Measurements from ENCODE around the gene SND1. TPM values are rescaled to one million over a fixed set of nuclear protein-coding genes. Genes with fewer than 3 reads are reported as not detected.

Gene SND1
- total RNA-seq, 1 experiment from 2014 or later: 104 TPM

- Histone ChIP-seq H3K9me3 (ENCODE audit: low read length) (no peaks in the 10 kb centered on the region), H2AFZ (ENCODE audit: low read length) (no peak overlapping the region), H4K20me1 (ENCODE audit: insufficient read depth, low read depth, low read length) (peaks cover 65% of the 10 kb centered on the region), H3K4me3 (ENCODE audit: low read length) (no peak overlapping the region), H3K79me2 (ENCODE audit: low read length) (peaks cover 100% of the 10 kb centered on the region), H3K9ac (ENCODE audit: low read length) (no peak overlapping the region), H3K4me2 (ENCODE audit: low read depth, low read length, poor library complexity, severe bottlenecking) (no peak overlapping the region), H3K27ac (ENCODE audit: low read length) (no peak overlapping the region), H3K36me3 (ENCODE audit: insufficient read depth, low read length) (peaks cover 51% of the 10 kb centered on the region), H3K27me3 (ENCODE audit: low read length) (no peaks in the 10 kb centered on the region), H3K4me1 (ENCODE audit: low read length) (peaks cover 49% of the 10 kb centered on the region), H3K9me2 (replicated peaks; ENCODE audit: insufficient read depth, low read length) (no peaks in the 10 kb centered on the region)
- DNase-seq: no peak
Measured at GRCh38 chr7:127657500-127657899, 5.5 kb downstream of the SND1 start.

- Histone ChIP-seq H3K27ac (ENCODE audit: low read length) (no peak overlapping the region), H3K27me3 (ENCODE audit: low read length) (no peaks in the 10 kb centered on the region), H3K9me2 (replicated peaks; ENCODE audit: insufficient read depth, low read length) (no peaks in the 10 kb centered on the region), H3K4me2 (ENCODE audit: low read depth, low read length, poor library complexity, severe bottlenecking) (no peak overlapping the region), H3K9ac (ENCODE audit: low read length) (no peak overlapping the region), H4K20me1 (ENCODE audit: insufficient read depth, low read depth, low read length) (peaks cover 70% of the 10 kb centered on the region), H3K36me3 (ENCODE audit: insufficient read depth, low read length) (peaks cover 51% of the 10 kb centered on the region), H3K9me3 (ENCODE audit: low read length) (no peaks in the 10 kb centered on the region), H3K79me2 (ENCODE audit: low read length) (peaks cover 100% of the 10 kb centered on the region), H2AFZ (ENCODE audit: low read length) (no peak overlapping the region), H3K4me3 (ENCODE audit: low read length) (no peak overlapping the region), H3K4me1 (ENCODE audit: low read length) (peaks cover 38% of the 10 kb centered on the region)
- DNase-seq: peak; percentile 35
Measured at GRCh38 chr7:127658970-127659630, 7.1 kb downstream of the SND1 start.

DNA sequence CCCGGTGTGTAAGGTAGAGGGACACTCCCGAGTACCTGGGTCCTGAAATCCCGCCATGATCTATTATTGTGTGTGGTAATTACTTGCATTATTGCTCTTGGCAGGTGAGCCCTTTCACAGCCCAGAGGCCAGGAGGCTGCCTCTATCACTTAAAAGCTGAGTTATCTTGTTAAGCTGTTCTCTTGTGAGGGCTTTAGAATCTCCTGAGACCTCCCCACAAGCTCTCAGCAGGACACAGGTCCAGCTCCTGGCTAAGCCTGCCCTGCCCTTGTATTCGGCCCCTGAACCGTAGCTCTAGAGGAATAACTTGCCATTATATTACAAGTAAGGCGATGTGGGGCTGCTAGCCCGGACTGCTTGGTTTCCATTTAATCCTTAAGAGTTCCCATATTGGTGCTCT lies 13.9 kb downstream of the SND1 start:
- no peaks in the 10 kb centered on the region for H3K9me3 ChIP-seq (ENCODE audit: low read length)
- H3K4me1 ChIP-seq (ENCODE audit: low read length): peaks cover 36% of the 10 kb centered on the region
- H3K27me3 ChIP-seq (ENCODE audit: low read length): no peaks in the 10 kb centered on the region
- no peak overlapping the region for H3K9ac ChIP-seq (ENCODE audit: low read length)
- no peak overlapping the region for H3K27ac ChIP-seq (ENCODE audit: low read length)
- no peak overlapping the region for H3K4me3 ChIP-seq (ENCODE audit: low read length)
- DNase-seq: no peak
- H2AFZ ChIP-seq (ENCODE audit: low read length): no peak overlapping the region
- H3K9me2 ChIP-seq (replicated peaks; ENCODE audit: insufficient read depth, low read length): no peaks in the 10 kb centered on the region
- peaks cover 11% of the 10 kb centered on the region; the same call in 1 of the 2 replicates for H3K36me3 ChIP-seq (ENCODE audit: insufficient read depth, low read length)
- H3K4me2 ChIP-seq (ENCODE audit: low read depth, low read length, poor library complexity, severe bottlenecking): no peak overlapping the region
- peaks cover 65% of the 10 kb centered on the region for H4K20me1 ChIP-seq (ENCODE audit: insufficient read depth, low read depth, low read length)
- H3K79me2 ChIP-seq (ENCODE audit: low read length): peaks cover 100% of the 10 kb centered on the region

DNA sequence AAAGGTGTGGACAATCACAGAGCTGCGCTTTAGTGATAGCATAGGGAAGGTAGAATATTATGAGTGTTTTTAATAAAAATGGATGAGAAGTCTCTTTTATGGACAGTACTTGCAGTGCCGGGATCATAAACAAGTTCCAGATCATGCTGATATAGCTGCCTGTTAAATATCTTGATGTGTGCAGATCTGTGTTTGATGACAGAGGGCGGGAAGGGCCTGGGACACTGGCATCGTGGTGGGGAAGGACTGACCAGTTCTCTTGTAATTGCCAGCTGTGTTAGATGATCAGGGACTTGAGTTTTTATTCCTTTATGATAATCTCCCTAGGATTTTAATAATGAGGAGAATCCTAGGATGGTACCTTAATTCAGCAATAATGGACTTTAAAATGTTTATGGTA lies 14.6 kb downstream of the SND1 start:
- Histone ChIP-seq H3K9me3 (ENCODE audit: low read length) (no peaks in the 10 kb centered on the region), H3K4me3 (ENCODE audit: low read length) (no peak overlapping the region), H3K4me1 (ENCODE audit: low read length) (peaks cover 36% of the 10 kb centered on the region), H3K9me2 (replicated peaks; ENCODE audit: insufficient read depth, low read length) (no peaks in the 10 kb centered on the region), H3K36me3 (ENCODE audit: insufficient read depth, low read length) (peaks cover 5% of the 10 kb centered on the region; the same call in 1 of the 2 replicates), H4K20me1 (ENCODE audit: insufficient read depth, low read depth, low read length) (peaks cover 59% of the 10 kb centered on the region), H2AFZ (ENCODE audit: low read length) (no peak overlapping the region), H3K27ac (ENCODE audit: low read length) (no peak overlapping the region), H3K4me2 (ENCODE audit: low read depth, low read length, poor library complexity, severe bottlenecking) (no peak overlapping the region), H3K27me3 (ENCODE audit: low read length) (no peaks in the 10 kb centered on the region), H3K79me2 (ENCODE audit: low read length) (peaks cover 100% of the 10 kb centered on the region), H3K9ac (ENCODE audit: low read length) (no peak overlapping the region)
- no peak for DNase-seq

GRCh38 chr7:127667017-127667670 lies 15.2 kb downstream of the SND1 start:
- Histone ChIP-seq H3K4me2 (ENCODE audit: low read depth, low read length, poor library complexity, severe bottlenecking) (peak overlapping the region; percentile 6), H4K20me1 (ENCODE audit: insufficient read depth, low read depth, low read length) (peaks cover 62% of the 10 kb centered on the region)
- DNase-seq: no peak

DNA sequence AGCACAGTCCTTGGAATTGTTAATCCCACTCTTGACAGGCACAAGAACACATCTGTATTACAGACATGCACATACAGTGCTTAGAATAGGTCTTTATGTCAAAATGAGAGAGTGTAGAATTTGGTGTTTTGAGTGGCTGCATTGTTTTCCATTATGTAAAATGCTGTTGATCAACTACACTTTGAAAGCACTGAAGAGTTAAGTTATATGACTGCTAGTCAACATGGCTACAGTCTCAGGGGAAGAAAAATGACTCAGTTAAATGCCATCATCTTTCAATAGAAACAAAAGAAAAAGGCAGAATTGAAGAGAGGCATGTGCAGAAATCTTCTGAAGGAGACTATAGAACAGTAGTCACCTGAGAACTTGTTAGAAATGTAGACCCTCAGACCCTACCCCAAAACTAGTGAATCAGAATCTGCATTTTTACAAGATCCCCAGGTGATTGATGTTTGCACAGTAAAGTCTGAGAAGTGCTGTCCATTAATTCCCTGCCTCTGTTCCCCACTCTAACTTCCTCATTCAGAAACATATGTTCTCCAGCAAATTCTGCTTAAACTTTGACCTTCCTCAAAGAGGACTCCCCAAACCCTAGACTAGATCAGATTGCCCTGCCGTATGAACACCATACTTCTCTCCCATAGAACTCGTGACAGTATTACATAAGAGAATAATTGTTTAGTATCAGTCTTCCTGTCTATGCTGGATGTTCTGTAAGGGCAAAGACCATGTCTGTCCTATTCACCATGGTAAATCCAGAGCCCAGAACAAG lies 16.0 kb downstream of the SND1 start:
- peaks cover 5% of the 10 kb centered on the region; the same call in 1 of the 2 replicates for H3K36me3 ChIP-seq (ENCODE audit: insufficient read depth, low read length)
- H3K79me2 ChIP-seq (ENCODE audit: low read length): peaks cover 99% of the 10 kb centered on the region
- H4K20me1 ChIP-seq (ENCODE audit: insufficient read depth, low read depth, low read length): peaks cover 57% of the 10 kb centered on the region
- peak overlapping the region; percentile 16 for H3K4me2 ChIP-seq (ENCODE audit: low read depth, low read length, poor library complexity, severe bottlenecking)
- H3K4me3 ChIP-seq (ENCODE audit: low read length): no peak overlapping the region
- H3K9ac ChIP-seq (ENCODE audit: low read length): no peak overlapping the region
- no peaks in the 10 kb centered on the region for H3K9me3 ChIP-seq (ENCODE audit: low read length)
- H3K27me3 ChIP-seq (ENCODE audit: low read length): no peaks in the 10 kb centered on the region
- no peak overlapping the region for H2AFZ ChIP-seq (ENCODE audit: low read length)
- H3K4me1 ChIP-seq (ENCODE audit: low read length): peaks cover 36% of the 10 kb centered on the region
- no peak for DNase-seq
- no peaks in the 10 kb centered on the region for H3K9me2 ChIP-seq (replicated peaks; ENCODE audit: insufficient read depth, low read length)
- peak overlapping the region; percentile 37; the same call in 1 of the 2 replicates for H3K27ac ChIP-seq (ENCODE audit: low read length)

More at GRCh38 chr7:127667017-127667670, 15.2 kb downstream of the SND1 start:
- no peaks in the 10 kb centered on the region for H3K27me3 ChIP-seq (ENCODE audit: low read length)
- no peak overlapping the region for H2AFZ ChIP-seq (ENCODE audit: low read length)
- no peak overlapping the region for H3K9ac ChIP-seq (ENCODE audit: low read length)
- H3K36me3 ChIP-seq (ENCODE audit: insufficient read depth, low read length): peaks cover 5% of the 10 kb centered on the region; the same call in 1 of the 2 replicates
- peaks cover 100% of the 10 kb centered on the region for H3K79me2 ChIP-seq (ENCODE audit: low read length)
- no peaks in the 10 kb centered on the region for H3K9me3 ChIP-seq (ENCODE audit: low read length)
- no peaks in the 10 kb centered on the region for H3K9me2 ChIP-seq (replicated peaks; ENCODE audit: insufficient read depth, low read length)
- no peak overlapping the region for H3K27ac ChIP-seq (ENCODE audit: low read length)
- peaks cover 36% of the 10 kb centered on the region for H3K4me1 ChIP-seq (ENCODE audit: low read length)
- no peak overlapping the region for H3K4me3 ChIP-seq (ENCODE audit: low read length)

DNA sequence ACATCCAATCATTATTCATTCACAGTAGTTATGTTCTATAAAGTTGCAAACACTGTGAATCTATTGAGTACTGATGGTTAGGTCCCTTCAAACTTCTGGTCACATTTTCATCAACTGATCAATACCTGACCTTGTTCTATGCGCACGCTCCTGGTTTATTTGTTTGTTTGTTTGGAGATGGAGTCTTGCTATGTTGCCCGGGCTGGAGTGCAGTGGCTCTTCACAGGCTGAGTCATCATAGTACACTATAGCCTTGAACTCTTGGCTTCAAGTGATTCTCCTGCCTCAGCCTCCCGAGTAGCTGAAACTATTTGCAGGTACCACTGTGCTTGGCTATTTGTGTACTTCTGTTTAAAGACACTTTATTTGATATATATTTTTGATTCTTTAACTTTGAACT lies 19.3 kb downstream of the SND1 start:
- Histone ChIP-seq H4K20me1 (ENCODE audit: insufficient read depth, low read depth, low read length) (peaks cover 32% of the 10 kb centered on the region), H2AFZ (ENCODE audit: low read length) (no peak overlapping the region), H3K27ac (ENCODE audit: low read length) (no peak overlapping the region), H3K4me2 (ENCODE audit: low read depth, low read length, poor library complexity, severe bottlenecking) (no peak overlapping the region), H3K79me2 (ENCODE audit: low read length) (peaks cover 98% of the 10 kb centered on the region), H3K27me3 (ENCODE audit: low read length) (no peaks in the 10 kb centered on the region), H3K36me3 (ENCODE audit: insufficient read depth, low read length) (peaks cover 19% of the 10 kb centered on the region), H3K9me2 (replicated peaks; ENCODE audit: insufficient read depth, low read length) (no peaks in the 10 kb centered on the region), H3K9ac (ENCODE audit: low read length) (no peak overlapping the region), H3K4me3 (ENCODE audit: low read length) (no peak overlapping the region), H3K9me3 (ENCODE audit: low read length) (no peaks in the 10 kb centered on the region; the same call in 1 of the 2 replicates), H3K4me1 (ENCODE audit: low read length) (peaks cover 26% of the 10 kb centered on the region)
- no peak for DNase-seq

- Histone ChIP-seq H3K9me2 (replicated peaks; ENCODE audit: insufficient read depth, low read length) (no peaks in the 10 kb centered on the region), H3K9ac (ENCODE audit: low read length) (no peak overlapping the region), H4K20me1 (ENCODE audit: insufficient read depth, low read depth, low read length) (peaks cover 10% of the 10 kb centered on the region; the same call in 1 of the 2 replicates), H3K27ac (ENCODE audit: low read length) (no peak overlapping the region), H3K9me3 (ENCODE audit: low read length) (peaks cover 13% of the 10 kb centered on the region), H3K4me1 (ENCODE audit: low read length) (peaks cover under 1% of the 10 kb centered on the region; the same call in 1 of the 2 replicates), H2AFZ (ENCODE audit: low read length) (no peak overlapping the region), H3K79me2 (ENCODE audit: low read length) (peaks cover 98% of the 10 kb centered on the region), H3K4me3 (ENCODE audit: low read length) (no peak overlapping the region), H3K4me2 (ENCODE audit: low read depth, low read length, poor library complexity, severe bottlenecking) (no peak overlapping the region), H3K36me3 (ENCODE audit: insufficient read depth, low read length) (peaks cover 43% of the 10 kb centered on the region), H3K27me3 (ENCODE audit: low read length) (no peaks in the 10 kb centered on the region)
- no peak for DNase-seq
Measured at GRCh38 chr7:127673902-127674301, 21.9 kb downstream of the SND1 start.
